GM19397 (cell line): ENCODE data around the gene PLOD1.
"Not testable (repeated sequence)": the region's sequence is repeated elsewhere in the genome, so short reads cannot be mapped to it uniquely, and the experiment has no call there.

Experiments used
- ATAC-seq: cut with Tn5 transposase; IDR thresholded peaks from one replicate; pipeline ENCODE4 v1.9.1; 2021; ENCODE audit warnings: mild to moderate bottlenecking, moderate library complexity; ENCODE audit not compliant: unreplicated experiment

The PLOD1 gene

DNA sequence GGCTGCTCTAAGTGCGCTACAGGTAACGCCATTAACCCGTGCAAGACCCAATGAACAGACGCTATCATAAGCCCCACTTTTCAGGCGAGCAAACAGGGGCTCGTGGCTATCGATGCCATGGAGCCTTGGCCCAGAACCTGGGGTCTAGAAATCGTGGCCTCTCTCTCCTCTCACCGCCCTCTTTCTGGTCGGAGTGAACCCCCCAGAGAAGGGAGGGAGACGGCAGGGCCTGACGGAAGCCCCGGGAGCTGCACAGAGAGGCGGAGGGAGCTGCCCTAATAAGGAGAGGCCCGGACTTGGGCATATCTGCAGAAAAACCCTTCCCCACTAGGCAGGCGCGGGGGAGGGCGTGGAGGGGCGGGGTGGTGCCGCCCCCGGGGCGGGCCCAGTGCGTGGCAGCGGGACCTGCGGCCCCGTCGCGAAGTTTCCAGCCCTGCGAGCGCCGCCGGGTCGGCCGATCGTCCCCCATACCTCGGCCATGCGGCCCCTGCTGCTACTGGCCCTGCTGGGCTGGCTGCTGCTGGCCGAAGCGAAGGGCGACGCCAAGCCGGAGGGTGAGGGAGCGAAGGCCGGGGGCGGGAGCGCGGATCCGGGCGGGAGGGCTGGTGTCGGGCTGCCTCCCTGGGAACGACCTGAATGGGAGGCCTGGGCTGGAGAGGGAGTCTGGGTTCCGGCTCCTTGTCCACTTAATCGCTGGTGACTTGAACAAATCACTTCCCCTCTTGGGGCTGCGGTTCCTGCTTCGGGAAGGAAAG, at the start of gene PLOD1:
Gene PLOD1 (plus strand): TSS at position 416 of the 755 bp plus-strand sequence. CDS start 63 bp downstream, at position 479.
- peak; percentile 83 for ATAC-seq

DNA sequence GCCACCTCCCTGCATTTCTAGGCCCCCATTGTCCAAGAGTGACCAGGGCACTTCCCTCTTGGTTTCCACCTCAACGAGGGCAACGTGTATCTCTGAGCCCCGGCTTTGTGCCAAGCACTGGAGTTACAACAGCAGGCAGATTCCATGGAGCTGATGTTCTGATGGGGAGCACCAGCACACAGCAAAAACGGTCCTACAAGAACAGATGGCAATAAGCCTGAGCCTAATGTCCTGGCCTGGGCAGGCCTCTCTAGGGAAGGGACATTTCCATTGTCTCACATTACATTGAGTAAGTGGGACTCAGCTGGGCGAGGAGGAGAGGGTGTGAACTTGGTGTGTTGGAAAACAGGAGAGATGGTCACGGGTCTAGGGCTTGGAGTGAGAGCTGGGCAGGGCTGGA, 48.6 kb upstream of the PLOD1 start:
- no peak for ATAC-seq

DNA sequence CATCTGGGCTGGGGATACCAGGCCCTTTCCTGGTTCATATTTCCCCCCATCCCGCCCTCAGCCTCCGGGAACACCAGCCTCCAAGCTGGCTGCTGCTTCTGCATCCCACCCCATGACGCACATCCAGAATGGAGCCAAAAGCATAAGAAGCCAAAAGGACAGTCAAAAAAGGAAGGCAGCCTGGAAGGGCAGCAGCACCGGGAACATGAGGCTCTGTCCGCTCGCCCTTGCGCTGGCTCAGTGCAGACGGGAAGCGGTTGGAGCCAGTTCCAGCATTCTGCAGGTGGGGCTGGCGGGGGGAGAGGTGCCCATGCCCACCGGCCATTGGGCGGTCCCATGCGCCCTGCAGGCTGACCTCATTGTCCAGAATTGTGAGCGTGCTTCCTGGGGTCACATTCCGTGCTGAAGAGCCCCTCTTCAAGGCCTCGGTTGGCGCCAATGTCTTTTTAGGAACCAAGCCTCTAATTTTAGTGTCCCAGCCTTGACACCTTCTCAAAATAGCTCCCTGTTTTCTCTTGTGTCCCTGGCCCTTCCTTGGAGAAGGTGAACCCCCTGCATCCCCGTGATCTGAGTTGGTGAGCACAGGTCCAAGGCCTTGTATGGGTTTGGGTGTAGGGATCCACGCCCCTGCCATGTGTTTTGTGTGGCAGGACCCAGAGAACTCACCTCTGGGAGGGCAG, 47.4 kb upstream of the PLOD1 start:
- no peak for ATAC-seq

DNA sequence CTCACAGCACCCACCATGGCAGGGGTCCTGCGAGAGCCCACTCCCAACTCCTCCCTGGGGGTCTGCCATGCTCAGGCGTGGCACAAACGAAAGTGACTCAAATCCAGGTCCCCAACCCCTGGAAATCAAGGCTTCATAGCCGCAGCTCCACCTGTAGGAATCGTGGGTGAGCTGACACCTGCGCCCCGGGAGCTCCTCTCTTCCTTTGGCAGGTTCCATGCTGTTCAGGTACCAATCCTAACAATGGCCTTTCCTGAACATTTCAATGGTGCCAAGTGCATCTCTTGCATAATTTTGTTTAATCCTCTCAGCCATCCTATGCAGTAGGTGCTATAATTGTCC, 46.9 kb upstream of the PLOD1 start:
- no peak for ATAC-seq

DNA sequence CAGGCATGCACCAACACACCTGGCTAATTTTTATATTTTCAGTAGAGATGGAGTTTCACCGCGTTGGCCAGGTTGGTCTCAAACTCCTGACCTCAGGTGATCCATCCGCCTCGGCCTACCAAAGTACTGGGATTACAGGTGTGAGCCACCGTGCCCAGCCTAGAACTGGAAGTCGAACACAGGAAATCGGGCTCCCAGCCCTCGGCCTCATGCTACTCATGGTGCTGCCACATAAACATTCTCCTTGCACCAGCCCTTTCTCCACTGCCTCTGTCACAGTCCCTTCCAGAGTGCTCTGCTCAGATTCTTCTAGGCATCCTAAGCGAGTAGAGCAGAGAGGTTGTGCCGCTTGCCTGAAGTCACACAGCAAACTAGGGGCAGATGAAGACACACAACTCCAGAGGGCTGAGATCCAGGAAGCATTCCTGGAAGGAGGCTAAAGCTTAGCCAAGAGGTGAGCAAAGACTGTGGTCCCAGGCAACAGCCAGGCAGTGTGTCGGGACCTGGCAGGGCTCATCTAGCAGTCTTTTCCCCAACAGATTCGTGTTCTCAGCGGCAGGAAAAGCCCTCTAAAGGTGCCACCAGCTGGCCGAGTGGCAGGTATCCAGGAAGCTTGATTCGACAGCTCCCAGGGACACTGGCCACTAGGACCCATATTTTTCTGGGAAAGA, 46.2 kb upstream of the PLOD1 start:
- ATAC-seq, result no peak

DNA sequence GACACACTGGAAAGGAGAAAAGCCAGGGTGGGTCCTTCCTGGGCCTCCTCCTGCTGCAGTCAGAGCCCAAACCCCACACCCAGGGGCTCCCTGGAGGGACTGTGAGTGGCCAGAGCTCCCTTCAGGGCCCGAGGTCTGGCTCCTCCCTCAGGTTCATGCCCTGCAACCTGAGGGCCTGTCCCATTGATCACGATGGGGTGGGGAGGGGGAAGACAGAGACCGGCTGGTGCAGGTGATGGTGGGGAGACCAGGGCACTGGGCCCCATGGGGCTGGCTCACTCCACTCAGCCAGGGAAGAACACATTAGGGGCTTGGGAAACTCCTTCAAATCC, 45.7 kb upstream of the PLOD1 start:
- ATAC-seq, result no peak

DNA sequence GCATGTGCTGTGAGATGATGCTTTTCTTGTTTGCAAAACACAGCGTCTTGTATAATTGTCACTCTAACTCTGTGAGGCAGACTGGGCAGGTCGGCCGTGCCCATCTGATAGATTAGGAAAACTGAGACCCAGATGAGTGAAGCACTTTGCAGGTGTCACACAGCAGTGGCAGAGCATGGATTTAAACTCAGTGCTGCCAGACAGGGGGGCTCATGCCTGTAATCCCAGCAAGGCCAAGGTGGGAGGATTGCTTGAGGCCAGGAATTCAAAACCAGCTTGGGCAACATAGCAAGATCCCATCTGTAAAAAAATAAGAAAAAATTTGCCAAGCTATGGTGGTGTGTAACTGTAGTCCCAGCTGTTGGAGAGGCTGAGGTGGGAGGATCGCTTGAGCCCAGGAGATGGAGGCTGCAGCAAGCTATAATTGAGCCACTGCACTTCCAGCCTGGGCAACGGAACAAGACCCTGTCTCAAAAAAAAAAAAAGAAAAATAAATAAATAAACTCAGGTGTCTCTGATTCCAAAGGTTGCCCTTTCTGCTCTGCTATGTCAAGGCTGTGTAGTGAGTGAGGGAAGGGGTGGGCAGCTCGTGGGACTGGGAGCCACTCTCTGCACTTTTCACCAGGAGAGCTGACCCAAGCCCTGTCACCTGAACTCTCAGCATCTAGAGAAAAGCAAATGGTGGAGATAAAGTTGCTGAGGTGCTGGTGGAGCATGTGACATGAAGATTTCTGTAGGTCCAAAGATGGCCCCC, 42.9 kb upstream of the PLOD1 start:
- no peak for ATAC-seq

DNA sequence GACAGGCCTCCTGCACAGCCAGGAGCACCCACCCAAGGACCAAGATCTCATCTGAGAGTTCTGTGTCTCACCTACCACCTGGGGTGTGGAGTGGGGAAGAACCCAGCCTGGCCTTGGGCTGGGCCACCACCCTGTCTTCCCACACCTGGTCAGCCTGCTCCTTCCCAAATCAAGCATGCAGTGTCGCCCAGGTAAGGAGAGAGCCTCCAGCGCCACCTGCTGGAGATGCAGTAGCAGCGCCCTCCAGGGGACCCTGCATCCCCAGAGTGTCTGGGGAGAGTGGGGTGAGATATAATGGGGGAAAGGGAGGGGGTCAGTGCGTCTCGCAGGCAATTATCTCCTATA, 40.6 kb upstream of the PLOD1 start:
- ATAC-seq, result no peak

DNA sequence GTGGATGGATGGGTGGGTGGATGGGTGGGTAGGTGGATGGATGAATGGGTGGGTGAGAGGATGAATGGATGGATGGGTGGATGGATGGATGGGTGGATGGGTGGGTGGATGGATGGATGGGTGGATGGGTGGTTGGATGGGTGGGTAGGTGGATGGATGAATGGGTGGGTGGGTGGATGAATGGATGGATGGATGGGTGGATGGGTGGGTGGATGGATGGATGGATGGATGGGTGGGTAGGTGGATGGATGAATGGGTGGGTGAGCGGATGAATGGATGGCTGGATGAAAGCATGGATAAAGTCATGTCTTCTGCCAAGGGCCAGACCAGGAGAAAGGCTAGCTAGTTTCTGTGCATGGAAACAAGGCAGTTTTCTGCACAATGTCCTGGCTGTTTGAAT, 40.0 kb upstream of the PLOD1 start:
- not testable (repeated sequence) for ATAC-seq

DNA sequence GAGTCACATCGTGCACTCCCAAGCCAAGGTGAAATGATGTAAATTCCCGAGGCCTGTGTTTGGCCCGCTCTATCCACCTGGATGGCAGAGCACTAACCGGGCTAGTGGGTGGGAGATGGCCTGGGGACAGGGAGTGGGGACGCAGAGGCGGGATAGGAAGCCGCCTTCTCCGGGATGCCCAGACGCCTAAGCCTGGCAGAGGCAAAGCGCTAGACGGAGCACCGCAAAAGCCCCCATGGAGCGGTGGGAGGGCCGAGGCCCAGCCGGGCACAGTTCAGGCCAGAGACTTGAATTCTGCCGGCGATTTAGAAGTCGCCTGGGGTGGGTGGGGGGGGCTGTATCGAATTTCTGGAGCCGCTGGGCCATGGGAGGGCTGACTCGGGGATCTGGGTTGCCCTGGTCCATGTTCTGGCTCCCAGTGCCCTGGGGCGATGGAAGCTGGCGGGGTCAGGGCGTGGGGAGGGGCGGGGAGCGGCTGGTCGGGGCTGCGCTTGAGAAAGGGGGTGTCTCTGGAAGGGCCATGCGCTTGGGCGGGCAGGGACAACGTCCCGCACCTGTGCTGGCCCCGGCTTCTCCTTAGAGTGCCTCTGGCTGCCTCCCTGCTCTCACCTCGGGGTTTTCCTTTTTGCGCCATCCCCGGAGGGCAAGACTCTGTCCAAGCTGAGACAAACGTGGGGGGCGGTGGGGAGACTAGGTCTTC, 36.3 kb upstream of the PLOD1 start:
- no peak for ATAC-seq

DNA sequence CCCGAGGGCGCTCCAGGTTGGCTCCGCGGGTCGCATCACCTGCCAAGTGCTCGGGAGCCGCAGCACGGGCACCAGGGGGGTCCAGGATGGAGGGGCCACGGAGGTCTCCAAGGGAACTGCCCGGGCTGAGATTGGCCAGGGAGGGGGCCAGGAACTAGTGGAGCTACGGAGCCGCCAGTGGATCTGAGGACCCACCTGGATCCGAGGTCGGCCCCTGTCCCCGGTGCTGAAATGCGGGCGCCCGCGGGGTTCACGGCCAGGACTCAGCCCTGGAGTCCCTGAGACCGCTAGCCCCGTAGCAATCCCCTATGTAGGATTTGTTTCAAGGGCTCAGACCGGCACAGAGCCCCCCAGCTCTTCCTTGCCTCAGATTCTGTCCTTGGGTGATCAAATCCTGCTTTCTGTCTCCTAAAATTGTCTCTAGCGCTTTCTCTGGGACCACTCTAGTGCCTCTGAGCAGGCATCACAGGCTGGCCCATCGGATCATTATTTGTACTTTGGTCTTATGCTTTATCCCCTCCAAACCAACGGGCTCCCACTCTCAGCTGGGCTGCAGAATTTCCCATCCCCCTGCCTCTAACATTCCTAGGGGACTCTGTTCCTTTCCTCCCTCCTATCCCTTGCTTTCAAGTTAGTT, 35.6 kb upstream of the PLOD1 start:
- ATAC-seq, result no peak

DNA sequence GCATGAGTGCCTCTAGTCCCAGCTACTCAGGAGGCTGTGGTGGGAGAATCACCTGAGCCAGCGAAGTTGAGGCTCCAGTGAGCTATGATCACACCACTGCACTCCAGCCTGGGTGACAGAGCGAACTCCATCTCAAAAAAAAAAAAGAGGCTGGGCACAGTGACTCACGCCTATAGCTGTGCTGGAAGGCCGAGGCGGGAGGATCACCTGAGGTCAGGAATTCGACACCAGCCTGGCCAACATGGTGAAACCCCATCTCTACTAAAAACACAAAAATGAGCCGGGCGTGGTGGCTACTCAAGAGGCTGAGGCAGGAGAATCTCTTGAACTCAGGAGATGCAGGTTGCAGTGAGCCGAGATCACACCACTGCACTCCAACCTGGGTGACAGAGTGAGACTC, 33.1 kb upstream of the PLOD1 start:
- not testable (repeated sequence) for ATAC-seq

DNA sequence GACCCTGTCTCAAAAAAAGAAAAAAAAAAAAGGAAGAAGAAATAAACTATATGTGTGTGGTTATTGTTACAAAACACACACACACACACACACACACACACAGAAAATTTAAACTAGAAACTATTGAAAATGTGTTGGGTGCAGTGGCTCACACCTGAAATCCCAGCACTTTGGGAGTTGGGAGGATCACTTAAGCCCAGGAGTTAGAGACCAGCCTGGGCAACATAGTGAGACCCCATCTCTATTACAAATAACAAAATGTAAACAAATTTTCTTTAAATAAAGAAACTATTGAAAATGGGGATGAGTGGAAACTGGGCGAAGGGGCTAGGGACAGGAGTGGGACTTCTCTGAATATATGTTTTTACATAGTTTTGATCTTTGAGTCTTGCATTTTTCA, 31.3 kb upstream of the PLOD1 start:
- ATAC-seq, result no peak

DNA sequence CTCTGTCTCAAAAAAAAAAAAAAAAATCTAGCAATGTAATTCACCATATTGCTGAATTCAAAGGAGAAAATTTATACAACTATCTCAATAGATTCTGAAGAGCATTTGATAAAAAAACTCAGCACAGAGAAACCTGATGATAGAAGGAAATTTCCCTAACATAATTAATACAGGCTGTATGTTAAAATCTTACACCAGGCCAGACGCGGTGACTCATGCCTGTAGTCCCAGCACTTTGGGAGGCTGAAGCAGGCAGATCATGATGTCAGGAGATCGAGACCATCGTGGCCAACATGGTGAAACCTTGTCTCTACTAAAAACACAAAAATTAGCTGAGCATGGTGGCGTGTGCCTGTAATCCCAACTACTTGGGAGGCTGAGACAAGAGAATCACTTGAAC, 30.4 kb upstream of the PLOD1 start:
- not testable (repeated sequence) for ATAC-seq

DNA sequence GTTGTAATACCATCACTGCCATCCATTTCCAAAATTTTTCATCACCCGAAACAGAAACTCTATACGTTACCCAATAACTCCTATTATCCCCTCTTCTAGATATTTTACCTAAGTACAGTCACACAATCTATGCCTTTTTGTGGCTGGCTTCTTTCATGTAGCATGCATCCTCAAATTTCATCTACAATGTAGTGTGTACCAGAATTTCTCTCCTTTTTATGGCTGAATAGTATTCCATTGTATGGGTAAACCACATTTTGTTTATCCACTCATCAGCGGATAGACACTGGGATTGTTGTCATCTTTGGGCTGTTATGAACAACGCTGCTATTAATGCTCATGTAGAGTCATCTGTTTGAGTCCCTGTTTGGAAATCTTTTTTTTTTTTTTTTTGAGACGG, 29.5 kb upstream of the PLOD1 start:
- no peak for ATAC-seq

DNA sequence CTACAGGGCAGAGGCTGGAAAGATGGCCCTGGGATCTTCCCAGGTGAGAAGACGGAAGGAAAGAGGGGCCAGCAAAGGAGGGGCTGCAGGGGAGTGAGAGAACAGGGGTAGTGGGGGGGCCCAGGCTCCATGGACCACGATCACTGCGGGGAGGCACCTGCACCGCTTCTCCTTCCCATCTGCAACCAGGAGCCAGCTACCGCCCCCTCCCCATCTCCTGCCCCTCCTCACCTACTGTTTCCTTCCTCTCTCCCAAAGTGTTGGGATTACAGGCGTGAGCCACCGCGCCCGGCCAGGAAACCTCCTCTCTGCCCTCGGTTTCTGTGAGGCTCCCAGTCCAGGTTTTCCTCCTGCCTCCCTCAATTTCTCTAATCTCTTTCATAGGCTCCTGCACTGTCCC, 27.6 kb upstream of the PLOD1 start:
- ATAC-seq, result no peak

DNA sequence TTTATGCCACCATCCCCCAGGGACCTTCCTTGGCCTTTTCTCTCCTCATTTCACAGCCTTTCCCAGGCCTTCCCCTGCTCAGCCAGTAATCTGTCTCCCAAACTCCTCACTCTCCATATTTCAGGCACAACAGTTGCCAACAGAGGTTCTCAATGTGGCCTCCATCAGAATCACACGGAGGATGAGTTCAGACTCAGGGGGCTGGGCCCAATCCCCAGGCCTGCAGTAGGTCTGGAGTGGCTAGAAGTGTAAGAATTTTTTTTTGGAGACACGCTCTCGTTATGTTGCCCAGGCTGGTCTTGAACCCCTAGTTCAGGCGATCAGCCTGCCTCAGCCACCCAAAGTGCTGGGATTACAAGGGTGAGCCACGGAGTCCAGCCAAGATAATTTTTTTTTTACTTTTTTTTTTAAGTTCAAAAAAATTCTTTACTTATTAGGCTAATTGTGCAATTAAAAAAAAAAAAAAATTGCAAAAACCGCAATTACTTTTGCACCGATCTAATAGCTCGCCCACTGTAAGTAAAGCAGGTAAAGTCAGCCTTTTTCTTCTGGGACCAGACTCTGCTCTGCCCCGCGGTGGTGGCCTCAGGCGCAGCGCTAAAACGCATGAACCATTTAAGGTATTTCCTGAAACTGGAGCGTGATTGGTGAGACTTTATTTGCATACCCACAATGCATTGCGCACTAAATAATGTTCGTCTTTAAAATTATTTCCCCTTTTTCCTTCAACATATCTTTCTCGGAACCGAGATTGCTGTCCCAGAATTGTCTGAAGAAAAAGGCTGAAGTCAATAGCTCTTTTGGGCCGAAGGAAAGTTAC, 27.0 kb upstream of the PLOD1 start:
- peak; percentile 43 for ATAC-seq

DNA sequence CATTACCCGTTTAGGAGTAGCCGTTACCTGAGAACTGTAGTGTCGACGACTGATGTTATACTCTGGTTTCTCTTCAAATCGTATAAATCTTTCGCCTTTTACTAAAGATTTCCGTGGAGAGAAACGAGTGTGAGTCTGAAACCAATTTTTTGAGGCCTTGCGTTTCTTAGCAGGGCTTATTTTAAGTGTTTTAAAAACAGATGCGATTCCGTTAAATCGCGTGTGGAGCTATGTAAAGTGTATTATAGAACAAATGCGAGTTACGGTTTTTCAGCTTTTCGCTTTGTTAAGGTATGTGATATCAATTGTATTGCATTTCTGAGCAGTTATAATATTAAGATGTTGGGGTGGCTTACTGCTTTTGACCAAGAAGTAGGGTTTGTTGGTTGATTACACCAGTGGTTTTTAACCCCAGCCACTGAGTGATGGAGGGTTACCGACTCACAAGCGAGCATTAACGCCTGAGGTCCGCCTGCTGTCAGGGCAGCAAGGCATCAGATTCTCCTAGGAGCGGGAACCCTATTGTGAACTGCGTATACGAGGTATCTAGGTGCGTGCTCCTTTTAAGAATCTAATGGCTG, 26.3 kb upstream of the PLOD1 start:
- peak; percentile 50 for ATAC-seq

DNA sequence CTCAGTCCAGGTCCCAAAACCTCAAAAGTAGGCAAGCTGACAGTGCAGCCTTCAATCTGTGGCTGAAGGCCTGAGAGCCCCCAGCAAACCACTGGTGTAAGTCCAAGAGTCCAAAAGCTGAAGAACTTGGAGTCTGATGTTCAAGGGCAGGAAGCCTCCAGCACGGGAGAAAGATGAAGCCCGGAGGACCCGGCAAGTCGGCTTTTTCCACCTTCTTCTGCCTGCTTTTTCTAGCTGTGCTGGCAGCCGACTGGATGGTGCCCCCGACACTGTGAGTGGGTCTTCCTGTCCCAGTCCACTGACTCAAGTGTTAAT, 23.6 kb upstream of the PLOD1 start:
- not testable (repeated sequence) for ATAC-seq

DNA sequence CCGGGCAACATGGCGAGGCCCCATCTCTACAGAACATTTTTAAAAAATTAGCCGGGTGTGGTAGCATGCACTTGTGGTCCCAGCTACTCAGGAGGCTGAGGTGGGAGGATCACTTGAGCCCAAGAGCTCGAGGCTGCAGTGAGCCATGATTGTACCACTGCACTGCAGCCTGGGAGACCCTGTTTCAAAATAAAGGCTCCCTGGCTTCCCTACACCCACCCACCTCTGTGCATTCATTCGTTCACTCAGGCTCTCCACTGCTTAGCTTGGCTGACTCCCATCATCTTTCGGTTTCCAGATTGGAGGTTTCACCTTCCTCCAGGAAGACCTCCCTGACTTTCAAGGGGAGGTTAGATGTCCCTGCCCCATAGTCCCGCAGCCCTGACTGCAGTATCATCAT, 22.5 kb upstream of the PLOD1 start:
- no peak for ATAC-seq
